Effector CD4-positive, alpha-beta T cell (primary cell): ENCODE data around the gene KIAA2012.

ENCODE experiments used
- DNase-seq: peaks from one replicate; pipeline ENCODE4 v3.0.0-alpha.2; 2020

KIAA2012 gene

GRCh38 chr2:202157211-202157990, 84.3 kb downstream of the KIAA2012 start:
- DNase-seq, result no peak

DNA sequence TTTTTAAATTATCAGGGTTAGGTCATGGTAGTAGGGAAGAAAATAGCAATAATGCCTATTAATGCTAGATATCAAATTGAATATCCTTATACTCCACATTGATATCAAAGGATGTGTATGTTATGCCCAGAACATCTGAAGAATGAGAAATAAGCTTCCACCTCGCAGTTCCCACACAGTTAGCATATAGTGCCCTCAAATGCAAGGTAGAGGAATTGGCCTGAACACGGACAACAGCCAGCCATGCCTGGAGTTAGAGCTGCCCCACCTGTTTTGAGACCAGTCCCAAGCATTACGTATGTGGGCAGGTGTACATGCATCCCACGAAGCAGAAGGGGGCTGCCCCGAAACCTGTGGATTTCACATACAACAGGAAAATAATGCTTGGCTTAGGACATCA, 85.7 kb downstream of the KIAA2012 start:
- DNase-seq, result no peak

GRCh38 chr2:202161151-202161835, 88.2 kb downstream of the KIAA2012 start:
- no peak for DNase-seq

- no peak for DNase-seq
Observed at GRCh38 chr2:202164411-202164810, 91.4 kb downstream of the KIAA2012 start.

GRCh38 chr2:202165208-202165607, 92.2 kb downstream of the KIAA2012 start:
- DNase-seq, result no peak

DNA sequence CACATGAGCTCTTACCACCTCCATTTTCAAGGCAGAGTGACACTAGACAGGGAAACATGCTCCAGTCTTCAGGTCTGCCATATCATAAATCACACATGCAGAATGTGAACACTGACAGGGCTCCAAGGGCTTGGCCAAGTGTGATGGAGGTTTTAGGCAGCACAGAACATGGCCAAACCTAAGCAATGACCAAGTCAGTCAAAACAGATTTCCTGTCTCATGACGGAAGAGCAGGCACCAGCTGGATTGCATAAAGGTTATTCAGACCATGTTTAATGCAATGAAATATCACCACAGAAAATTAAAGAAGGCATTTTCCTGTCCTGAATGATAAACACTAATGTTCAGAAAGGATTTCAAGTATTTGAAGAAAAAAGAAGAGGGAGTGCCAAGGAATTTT, 92.9 kb downstream of the KIAA2012 start:
- no peak for DNase-seq

DNA sequence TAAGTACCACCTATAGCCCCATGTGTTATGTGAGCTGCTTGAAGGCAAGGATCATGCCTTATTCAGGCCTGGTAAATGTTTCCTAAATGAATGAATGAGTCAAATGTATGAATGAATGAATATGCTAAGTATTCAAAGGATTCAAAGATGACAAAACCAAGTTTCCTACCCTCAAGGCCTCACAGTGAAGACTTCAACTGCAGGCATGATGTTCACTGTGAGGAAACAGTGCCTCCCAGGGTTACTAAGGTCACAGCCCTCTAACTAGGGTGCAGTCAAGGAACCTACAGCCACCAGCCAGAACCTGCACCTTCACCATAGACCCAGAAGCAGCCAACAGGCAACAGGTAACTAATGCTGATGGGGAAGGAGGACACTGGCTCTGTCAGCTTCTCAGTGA, 96.1 kb downstream of the KIAA2012 start:
- no peak for DNase-seq

GRCh38 chr2:202169832-202170424, 96.9 kb downstream of the KIAA2012 start:
- no peak for DNase-seq

GRCh38 chr2:202171241-202171825, 98.3 kb downstream of the KIAA2012 start:
- DNase-seq, result no peak

- DNase-seq, result no peak
Observed at GRCh38 chr2:202172439-202173211, 99.6 kb downstream of the KIAA2012 start.

DNA sequence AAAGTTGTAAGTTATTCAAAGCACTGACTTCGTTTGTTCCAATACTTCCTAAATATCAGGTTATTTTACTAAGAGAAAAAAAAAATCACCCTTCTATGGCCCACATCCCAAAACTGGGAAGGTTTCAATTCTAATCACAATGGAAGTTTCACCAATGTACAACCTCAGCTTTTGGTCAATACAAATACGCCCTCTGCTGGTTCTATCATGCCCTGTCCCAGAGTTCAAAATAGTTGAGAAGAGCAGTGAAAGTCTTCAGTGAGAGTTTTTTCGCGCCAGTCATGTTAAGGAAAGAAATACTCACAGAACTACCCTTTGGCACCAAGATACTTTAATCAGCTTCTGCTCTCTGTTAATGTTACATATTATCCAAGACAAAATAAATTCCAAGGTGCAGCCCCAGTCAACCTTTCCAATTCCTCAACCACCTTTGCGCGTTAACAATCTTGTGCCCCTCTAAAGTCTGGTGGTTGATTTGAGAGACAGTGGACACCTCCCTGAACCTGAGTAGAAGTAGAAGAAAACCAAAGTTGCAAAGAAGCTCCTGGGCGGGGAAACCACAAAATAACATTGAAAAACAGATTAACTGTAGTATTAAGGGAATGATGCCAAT, 105.4 kb downstream of the KIAA2012 start:
- peak; percentile 38 for DNase-seq

- no peak for DNase-seq
Observed at GRCh38 chr2:202184557-202184956, 111.5 kb downstream of the KIAA2012 start.

DNA sequence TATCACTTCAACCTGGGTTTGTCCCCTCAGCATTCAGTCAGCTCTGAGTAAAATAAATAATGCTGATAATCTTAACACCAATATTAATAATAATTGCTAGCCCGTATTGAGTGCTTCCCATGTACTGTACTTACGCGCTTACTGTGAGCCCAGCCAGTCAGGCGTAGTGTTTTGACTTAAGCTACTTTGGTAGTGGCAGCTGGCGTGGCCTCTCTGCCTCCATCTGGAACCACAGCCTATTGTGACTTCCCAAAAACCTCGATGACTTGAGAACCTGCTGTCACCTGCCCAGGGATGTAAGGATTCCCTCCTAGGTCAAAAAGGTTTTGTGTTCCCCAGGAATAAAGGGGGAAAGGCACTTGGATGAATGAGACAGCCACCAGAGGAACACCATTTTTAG, 112.1 kb downstream of the KIAA2012 start:
- no peak for DNase-seq

DNA sequence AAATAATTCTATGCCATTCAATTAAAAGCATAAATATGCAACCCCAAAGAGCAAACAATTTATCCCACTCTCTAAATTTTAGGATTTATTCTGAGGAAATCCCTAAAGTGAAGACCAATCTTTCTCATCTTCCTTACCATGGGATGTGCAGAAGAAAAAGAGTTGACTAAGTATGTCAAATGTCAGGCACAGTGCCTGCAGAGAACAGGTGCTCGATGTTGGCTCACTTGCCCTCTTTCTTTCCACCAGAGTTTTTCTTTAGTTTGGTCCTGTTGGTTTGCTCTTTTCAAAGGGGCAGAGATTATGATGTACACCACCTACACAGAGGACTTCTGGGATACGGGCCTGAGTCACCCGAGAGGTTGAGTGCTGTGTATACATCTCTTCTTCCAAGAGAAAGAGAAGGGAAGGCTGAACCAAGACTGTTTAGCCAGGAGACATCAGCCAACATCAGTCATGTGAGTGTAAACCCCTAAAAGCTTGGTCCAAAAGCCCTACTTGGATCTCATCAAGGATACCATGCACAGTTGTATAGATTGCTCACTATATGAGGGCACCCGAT, 113.7 kb downstream of the KIAA2012 start:
- no peak for DNase-seq

GRCh38 chr2:202187570-202187969, 114.5 kb downstream of the KIAA2012 start:
- no peak for DNase-seq

DNA sequence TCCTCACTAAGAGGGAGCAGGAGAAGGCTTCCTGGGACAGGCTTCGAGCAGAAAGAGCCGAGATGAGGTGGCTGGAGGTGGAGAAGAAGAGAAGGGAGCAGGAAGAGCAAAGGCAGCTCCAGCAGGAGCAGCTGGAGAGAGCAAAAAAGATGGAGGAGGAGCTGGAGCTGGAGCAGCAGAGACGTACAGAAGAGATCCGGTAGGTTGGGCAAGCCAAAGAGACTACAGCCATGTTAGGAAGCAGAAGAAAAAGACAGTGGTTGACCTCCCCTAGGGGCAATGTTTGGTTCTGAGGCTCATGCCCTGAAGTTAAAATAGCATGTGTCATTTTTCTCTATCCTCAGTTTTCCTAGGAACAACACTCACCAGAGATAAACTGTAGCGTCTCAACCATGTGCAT, 120.2 kb downstream of the KIAA2012 start:
- no peak for DNase-seq

DNA sequence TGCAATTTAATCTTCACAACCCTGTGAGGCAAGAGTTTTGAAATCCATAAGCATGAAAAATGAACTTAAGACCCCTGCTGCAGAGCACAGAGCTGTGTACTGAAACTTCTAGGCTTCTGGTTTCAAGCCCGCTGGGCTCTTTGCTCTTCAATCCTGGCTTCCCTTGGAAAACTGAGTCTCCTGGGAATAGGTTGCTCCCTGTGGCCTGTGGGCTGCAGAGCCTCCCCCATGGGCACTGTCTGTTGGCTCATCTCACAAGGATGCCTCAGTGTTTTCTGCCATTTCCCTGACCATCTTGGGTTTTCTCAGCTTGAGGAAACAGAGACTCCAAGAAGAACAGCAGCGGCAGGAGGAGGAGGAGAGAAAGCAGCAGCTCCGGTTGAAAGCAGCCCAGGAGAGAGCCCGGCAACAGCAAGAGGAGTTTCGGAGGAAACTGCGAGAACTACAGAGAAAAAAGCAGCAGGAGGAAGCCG, 120.9 kb downstream of the KIAA2012 start:
- no peak for DNase-seq

DNA sequence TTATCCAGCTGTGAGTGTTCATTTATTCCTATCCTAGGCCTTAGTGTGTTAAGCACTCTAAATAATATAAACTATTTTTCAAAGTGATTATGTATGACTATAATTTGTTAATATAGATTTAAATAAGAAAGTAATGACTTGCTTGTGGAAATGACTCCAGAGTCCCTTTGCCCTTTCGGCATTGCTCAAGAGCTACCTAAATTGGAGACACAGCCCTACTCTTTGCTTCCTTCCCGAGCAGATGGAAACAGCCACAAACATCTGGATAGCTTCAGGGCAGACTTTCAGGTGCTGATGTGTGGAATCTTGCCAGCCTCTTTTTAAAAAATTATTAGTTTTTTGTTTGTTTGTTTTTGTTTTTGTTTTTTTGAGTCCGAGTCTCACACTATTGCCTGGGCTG, 121.4 kb downstream of the KIAA2012 start:
- no peak for DNase-seq

DNA sequence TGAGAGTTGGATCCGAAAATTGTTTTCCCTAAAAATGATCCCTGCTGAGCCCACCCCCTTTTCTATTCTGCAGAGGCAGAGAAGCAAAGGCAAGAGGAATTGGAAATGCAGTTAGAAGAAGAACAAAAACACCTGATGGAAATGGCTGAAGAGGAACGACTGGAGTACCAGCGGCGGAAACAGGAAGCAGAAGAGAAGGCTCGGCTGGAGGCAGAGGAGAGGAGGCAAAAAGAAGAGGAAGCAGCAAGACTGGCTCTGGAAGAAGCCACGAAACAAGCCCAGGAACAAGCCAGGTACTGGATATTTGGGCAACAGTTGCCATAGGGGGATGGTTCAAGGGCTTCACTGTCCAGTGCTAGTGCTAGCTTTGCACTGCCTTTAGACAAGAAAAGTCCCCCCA, 123.7 kb downstream of the KIAA2012 start:
- no peak for DNase-seq

GRCh38 chr2:202201220-202202160, 128.4 kb downstream of the KIAA2012 start:
- no peak for DNase-seq

- no peak for DNase-seq
Observed at GRCh38 chr2:202203348-202203747, 130.3 kb downstream of the KIAA2012 start.
